Fibroblast of pulmonary artery (primary cell): ENCODE measurements around the gene DEFB132.

Experiments used
- DNase-seq: peaks from one replicate; pipeline ENCODE4 v3.0.0-alpha.2; 2010; ENCODE audit warnings: low read depth
- H3K4me3 ChIP-seq: replicated peaks from 2 replicates; pipeline ENCODE4 v1.5.1; 2011; ENCODE audit warnings: low read depth, mild to moderate bottlenecking, control low read depth, low read length, moderate library complexity
- TF ChIP-seq, protein P1 (sequence below): IDR thresholded peaks from 2 replicates; pipeline ENCODE4 v1.5.1; 2011; ENCODE audit warnings: mild to moderate bottlenecking, control low read depth, low read length, inconsistent platforms; ENCODE audit errors: missing control alignments

The DEFB132 gene

DNA sequence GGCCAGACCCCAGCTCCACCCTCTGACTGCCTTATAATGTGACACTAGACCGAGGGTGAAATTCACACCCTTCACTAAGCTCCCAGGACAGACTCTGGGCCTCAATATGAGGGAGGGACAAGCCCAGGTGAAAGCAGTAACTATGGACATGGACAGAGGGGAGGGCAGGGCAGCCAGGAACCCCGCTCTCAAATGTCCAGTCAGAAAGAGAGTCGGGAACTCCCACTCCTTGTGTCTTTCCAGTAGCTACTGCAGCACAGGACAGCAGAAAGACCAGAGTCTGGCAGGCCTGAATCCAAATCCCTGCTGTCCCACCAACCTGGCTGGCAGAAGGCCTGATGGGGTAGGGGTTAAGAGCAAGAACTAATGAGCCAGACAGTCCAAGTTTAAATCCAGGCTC lies 26.6 kb downstream of the DEFB132 start:
- TF ChIP-seq, protein P1, sequence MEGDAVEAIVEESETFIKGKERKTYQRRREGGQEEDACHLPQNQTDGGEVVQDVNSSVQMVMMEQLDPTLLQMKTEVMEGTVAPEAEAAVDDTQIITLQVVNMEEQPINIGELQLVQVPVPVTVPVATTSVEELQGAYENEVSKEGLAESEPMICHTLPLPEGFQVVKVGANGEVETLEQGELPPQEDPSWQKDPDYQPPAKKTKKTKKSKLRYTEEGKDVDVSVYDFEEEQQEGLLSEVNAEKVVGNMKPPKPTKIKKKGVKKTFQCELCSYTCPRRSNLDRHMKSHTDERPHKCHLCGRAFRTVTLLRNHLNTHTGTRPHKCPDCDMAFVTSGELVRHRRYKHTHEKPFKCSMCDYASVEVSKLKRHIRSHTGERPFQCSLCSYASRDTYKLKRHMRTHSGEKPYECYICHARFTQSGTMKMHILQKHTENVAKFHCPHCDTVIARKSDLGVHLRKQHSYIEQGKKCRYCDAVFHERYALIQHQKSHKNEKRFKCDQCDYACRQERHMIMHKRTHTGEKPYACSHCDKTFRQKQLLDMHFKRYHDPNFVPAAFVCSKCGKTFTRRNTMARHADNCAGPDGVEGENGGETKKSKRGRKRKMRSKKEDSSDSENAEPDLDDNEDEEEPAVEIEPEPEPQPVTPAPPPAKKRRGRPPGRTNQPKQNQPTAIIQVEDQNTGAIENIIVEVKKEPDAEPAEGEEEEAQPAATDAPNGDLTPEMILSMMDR = no peak
- no peak for DNase-seq
- no peak overlapping the region for H3K4me3 ChIP-seq

DNA sequence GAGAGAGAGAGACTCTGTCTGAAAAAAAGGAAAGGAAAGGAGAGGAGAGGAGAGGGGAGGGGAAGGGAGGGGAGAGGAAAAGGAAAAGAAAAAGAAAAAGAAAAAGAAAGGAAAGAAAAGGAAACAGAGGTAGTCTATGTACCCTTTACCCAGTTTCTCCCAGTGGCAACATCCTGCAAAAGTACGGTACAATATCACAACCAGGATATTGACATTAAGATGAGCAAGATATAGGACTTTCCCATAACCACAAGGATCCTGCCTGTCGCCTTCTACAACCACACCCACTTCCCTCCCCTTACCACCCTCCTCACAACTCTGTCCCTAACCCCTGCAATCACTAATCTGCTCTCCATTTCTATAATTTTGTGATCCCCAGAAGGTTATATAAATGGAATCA lies 29.0 kb downstream of the DEFB132 start:
- no peak for DNase-seq
- TF ChIP-seq, protein P1 = no peak
- H3K4me3 ChIP-seq = no peak overlapping the region

DNA sequence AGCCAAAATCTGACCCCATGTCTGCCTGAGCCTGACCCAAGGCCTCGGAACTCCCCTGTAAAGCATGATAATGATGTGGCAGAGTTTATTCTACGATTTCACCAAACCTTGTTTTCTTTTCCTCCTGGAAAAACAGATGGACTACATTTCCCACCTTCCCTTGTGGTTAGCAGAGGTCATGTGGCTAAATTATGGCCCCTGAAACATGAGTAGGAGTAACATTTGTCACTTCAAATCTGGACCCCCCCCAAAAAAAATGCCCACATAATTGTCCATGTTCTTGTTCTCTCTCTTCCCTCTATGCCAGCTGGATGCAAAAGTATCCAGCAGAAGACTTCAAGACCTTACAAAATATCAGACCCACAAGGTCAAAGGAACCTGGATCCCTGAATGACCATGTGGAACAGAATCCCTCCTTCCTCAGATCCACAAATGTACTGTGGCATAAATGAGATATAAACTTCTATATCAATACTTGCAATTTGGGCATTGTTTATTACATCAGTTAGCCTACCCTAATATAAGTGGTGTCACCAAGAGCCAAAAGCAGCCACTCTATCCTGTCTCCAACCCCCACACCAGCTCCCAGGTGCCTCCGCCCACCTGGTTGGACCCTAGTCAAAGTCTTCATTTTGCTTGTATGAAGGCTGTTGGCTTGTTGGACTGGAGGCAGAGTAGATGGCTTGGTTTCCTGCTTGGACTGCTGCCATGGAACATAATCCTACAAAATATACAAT lies 31.6 kb downstream of the DEFB132 start:
- DNase-seq = no peak
- peak overlapping the region; percentile 92 for H3K4me3 ChIP-seq
- TF ChIP-seq, protein P1 = no peak

DNA sequence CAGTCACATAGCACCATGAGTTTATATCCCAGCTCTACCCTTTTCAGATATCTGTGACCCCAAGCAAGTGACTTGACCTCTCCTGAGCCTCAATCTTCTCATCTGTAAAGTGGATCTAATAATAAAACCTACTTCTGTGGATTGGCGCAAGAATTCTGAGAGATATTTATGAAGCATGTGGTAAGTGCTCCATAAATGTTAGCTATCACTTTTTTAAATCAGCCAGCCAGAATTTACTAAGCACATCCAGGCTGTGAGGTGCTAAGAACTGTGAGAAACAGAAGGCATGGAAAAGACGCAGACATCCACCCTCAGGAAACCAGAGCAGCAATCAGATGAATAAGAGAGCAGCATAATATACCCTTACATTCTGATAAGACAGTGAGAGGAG lies 32.2 kb downstream of the DEFB132 start:
- peak overlapping the region; percentile 92 for H3K4me3 ChIP-seq
- TF ChIP-seq, protein P1 = no peak
- DNase-seq = no peak

DNA sequence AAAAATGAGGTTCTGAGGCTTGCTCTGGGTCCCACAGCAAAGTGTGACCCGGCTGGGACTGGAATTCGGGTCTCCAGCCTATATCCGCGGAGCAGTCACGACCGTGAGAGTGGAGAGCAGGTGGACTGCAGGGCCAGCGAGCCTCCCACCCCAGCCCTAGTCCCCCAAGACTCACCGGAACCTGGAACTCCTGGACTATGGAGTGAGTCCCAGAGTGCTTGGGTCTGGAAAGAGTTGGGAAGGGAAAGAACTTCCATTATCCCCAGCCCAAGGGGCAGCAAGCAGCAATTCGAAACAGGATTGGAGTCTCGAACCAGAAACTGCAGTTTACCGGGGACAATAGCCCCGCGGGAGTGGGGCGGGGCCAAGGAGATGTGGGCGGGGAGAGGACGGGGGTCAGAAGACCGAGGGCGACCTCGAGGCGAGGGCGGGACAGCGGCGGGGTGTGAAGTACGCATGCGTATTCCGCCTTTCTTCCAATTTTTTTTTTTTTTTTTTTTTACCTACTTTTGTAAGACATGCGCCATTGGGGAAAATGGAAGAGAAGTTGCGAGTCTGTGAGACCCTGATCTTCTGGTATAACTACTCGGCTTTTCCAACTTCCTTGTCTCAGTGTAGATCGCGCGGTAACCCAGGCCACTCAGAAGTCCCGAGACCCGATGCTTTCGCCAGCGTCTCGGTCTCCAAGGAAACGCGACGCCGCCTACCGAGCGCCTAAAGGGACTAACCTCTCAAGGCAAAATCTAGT lies 32.7 kb downstream of the DEFB132 start, which contains the start of gene C20orf96:
Gene C20orf96 (minus strand): TSS at position 667 of the 748 bp plus-strand sequence. CDS start 140 bp downstream, at position 527.
- TF ChIP-seq, protein P1 = peak; percentile 57
- DNase-seq = peak; percentile 96
- peak within 1 kb of the TSS; percentile 92 for H3K4me3 ChIP-seq

DNA sequence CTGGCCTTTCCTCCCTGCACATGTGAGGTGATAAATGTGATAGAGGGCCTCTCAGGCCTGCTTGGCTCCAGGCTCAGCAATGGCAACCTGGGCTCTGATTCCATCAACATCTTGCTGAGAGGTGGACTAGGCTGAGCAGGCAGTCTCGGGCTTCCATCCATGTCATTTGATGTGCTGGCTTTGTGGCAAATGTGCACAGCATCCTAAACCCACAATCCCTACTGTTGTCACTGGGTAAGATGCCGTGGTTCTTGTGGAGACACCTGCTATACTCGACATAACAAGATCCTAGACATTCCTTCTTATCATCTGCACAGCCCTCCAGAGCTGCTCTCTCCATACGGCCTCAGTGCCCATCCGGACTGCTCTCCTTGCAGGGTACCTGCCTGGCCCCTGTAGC lies 37.1 kb downstream of the DEFB132 start:
- TF ChIP-seq, protein P1 = no peak
- H3K4me3 ChIP-seq = no peak overlapping the region
- no peak for DNase-seq
